Renal pelvis (tissue), 4 donors: ENCODE results near the gene GOLGA6C. TPM values are rescaled to one million over a fixed set of nuclear protein-coding genes. Genes with fewer than 3 reads are reported as not detected.
"Not testable (repeated sequence)": the region's sequence is repeated elsewhere in the genome, so short reads cannot be mapped to it uniquely, and the experiment has no call there.

Experiments
- DNase-seq: peaks from one replicate; pipeline ENCODE4 v3.0.0-alpha.2; 2013
- polyA plus RNA-seq, 3 donors: library from polyadenylated mRNA; unstranded; fragments of 120-200 nt; gene quantifications; one replicate each; pipeline ENCODE4 v1.2.1, GENCODE V29; 2013; ENCODE audit not compliant: insufficient read length in 3 of 3

Gene GOLGA6C
- polyA plus RNA-seq, 3 donors: not detected

DNA sequence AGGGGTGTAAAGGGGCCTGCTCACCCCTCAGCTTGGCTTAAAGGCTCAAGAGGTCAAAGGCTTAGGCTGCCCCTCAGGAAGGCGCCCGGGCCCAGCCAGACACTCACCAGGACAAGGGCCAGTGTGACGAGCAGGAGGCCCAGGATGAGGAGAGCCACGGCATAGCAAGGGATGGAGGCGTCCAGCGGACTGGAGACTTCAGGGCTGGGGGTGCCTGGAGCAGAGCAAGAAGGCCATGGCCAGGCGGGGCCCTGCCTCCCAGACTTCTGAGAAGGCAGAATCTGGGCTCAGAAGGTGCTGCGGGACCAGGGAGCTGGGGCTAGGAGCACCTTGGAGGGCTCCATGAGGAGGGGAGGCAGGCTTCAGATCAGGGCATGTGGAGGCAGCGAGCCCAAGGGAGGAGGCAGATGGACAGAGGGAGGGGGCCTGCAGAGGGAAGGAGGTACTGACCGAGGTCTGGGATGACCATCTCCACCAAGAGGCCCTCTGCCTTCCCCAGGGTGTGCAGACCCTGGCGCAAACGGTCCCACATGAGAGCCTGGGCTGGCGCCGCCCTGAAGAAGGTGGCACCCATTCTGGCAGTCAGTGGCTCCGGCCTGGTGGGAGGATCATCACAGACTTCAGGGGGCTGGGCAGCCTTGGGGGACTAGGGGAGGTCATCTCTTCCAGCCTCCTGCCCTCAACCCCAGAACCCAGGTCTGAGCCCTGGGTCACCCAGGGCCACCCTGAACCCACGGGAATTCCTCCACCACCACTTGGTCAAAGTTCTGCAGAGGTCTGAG is 32.0 kb upstream of the GOLGA6C start:
- DNase-seq: no peak

DNA sequence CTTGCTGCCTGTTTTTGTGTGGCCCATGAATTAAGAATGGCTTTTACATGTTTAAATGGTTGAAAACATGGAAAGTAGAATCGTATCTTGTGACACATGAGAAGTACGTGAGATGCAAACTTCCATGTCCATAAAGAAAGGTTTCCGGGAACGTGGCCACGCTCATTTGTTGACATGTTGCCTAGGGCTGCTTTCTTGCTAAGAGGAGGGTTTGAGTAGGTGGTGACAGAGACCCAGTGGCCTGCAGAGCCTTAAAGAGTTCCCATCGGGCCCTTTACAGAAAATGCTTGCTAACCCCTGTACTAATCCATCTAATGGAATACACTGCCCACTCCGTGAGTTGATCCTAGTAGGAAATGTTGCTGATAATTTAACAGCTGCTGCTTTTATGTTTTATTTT is 31.0 kb upstream of the GOLGA6C start:
- not testable (repeated sequence) for DNase-seq

DNA sequence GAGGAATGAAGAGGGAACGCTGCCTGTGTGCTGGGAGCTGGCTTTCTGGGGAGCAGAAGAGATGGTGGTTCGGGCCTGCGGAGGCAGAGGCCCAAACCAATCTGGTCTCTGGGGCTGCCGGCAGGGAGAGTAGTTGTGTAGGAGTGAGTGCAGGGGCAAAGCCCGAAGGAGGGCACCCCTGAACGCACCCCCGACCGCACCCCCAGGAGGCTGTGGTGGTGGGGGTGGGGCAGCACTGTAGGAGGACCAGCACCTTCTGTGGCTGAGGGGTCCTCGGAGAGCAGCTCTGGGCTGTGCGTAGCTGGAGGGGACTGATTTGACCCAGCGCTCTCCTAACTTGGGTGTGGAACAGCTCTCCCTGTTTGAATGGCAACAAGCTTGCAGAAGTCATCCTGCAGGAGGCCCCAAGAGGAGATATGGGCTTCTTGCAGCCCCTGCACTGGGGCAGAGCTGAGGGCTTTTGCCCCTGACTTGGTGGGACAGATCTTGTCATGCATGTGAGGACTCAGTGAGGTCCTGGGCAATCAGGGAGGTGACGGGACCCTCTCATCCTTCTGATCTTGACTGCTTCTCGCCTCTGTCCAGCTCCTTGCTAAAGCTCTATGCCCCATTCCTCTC is 30.4 kb upstream of the GOLGA6C start:
- no peak for DNase-seq

DNA sequence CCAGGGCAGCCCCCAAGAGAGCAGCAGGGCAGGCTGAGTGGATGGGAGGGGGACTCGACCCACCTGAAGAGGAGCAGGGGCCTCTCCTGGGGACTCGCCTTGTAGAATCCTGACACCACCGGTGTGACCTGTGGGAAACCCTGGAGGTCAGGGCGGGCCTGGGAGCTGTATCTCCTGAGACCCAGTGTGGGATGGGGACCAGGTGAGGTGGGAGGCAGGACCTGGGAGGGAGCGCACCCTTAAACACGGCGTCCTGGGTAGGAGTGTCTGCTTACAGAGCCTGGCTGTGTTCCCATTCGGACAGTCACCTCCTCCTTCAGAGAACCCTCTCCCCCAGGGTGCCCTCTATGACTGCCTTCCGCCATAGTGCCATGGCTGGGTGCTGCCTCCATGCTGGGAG is 29.3 kb upstream of the GOLGA6C start:
- DNase-seq: no peak

DNA sequence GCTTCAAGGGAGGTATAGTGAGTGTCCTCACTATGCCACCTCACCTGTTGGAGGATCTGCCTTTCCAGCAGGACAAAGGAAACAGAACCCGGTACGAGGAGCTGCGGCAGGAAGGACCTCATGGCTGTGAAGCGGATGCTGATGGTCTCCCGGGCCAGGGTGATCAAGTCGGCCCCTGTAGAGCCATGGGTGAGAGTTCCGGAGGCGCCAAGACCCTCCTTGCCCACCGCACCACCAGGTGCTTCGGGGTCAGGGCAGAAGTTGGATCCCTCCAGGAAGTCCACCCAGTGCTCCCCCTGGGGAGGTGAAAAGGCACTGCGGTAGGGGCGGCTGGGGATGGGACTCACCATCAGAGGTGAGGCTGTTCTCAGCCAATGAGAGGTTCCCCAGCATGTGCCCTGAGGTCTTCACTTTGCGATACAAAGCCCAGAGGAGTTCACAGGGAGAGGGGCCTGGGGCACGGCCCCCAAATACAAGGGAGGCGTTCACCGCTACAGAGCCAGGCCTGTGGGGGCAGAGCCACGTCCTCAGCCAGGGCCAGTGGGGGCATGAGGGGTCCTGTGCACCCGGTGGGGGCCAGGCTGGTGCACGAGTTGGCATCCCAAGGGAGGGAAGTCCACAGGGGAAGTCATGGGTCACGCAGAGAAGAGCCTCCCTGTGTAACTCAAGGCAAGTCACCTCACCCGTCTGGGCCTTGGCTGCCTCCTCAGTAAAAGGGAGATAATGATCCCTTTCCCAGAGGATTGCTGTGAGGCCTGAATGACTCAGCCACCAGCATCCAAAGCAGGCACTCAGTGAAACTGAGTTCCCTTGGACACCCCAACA is 28.7 kb upstream of the GOLGA6C start:
- DNase-seq: no peak

DNA sequence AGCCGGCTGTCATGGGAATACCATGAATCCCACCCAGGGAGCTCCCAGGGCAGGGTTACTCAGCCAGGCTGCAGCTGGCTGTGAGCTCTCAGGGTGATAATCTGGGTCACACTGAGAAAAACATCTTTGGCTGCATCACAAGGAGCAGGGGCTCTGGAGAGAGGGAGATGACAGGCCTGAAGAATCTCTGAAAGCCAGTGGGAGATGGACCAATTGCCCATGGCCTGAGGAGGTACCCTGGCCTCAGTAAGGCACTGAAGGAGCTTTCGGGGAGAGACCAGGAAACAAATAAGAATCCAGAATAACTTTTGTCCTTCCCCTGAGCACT is 28.2 kb upstream of the GOLGA6C start:
- no peak for DNase-seq

DNA sequence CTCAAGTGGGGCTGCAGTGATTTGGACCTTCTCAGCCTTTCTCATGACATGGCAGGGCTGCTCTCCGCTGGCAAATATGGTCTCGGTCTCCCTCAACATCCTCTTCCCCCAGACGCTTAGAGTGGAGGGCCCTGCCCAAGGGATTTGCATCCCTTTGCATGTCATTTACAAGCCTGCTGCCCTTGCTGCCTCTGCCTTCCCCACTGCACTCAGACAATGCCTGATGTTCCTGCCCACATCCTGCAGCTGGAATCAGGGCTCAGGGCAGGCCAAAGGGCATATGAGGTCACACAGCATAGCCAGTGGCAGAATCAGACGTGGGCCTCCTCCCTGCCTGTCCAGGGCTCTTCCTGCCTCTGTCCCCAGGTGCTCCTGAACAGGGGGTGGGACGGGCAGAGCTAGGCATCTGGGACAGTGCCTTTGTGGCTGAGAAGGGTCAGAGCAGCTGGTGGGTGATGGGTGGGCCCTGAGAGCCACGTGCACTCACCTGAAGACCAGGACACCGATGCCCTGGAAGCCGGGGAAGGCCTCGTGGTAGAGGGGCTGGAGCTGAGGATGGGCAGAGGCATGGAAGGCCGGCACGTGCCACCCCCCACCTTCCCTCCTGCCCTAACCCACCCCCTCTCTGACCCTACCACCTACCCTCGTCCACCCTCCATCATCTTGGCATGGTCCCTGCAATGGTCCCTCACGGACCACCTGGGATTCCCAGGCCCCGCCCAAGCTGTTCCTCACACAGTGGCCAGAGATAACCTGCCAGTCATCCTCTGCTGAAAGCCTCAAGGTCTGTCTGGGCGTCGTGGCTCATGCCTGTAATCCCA is 27.4 kb upstream of the GOLGA6C start:
- no peak for DNase-seq

DNA sequence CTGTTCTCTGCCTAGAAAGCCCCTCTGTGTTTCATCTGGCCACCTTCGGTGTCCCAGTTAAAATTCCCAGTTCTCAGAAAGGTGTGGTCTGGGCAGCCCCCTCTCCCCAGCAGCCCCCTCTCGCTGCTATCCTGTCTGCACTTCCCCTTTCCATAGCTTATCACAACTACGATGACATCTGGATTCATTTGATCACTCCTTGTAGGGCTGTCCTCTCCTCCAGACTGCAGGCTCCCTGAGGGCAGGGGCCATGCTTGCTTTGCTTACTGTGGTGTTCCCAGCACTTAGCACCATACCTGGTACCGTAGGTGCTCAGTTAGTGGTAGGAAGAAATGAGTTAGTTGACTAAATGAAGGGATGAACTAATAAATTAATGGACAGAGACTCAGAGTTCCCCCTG is 26.3 kb upstream of the GOLGA6C start:
- DNase-seq: no peak

DNA sequence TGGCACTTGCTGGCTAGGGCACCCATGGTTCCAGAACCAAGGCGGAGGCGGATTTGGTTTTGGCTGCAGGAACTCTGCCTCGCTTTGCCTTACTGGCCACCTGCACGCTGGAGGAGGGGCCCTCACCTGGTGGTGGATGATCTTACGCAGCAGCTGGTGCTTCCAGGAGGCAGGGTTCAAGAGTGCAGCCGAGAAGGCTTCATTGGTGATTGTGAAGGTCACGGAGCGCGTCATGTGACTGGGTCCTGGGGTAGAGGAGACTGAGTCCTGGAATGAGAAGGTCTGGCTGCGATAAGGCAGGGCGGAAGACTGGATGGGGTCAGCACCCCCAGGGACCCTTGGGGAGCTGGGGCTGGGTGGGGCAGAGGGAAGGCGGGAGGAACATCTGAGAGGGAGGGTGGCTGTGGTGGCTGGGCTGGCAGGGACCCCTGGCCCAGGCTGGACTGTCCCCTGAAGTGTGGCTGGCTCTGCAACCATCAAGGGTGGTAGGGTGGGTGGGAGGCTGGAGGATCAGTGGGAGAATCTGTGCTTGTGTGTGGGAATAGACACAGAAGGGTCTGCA is 25.8 kb upstream of the GOLGA6C start:
- no peak for DNase-seq

DNA sequence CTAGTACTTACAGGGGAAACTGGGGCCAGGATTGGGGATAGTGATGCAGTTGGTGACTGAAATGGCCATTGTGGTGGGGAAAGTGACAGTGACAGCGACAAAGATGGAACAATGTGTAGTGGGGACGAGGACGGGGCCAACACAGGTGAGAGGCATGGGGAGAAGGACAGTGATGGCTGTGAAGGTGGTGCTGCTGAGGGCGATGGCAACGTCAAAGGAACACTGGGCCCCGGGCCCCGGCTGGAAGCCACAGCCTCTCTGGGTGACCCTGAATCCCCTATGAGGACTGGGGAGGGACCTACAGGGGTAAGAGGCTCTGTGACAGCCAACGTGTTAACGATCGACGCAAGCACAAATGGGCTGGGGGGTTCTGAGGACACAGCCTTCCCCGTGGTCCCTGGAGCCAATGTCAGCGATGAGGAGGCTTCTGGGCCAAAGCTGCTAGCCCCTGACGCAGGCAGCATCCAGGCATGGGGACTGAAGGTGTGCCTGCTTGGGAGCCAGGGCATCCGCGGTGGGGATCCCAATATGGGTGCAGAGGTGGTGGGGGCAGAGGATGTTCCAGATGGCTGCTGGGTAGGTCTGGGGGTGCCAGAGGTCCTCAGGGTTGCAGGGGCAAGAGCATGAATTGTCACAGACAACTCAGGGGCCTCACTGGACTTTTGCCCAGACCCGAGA is 25.2 kb upstream of the GOLGA6C start:
- no peak for DNase-seq

DNA sequence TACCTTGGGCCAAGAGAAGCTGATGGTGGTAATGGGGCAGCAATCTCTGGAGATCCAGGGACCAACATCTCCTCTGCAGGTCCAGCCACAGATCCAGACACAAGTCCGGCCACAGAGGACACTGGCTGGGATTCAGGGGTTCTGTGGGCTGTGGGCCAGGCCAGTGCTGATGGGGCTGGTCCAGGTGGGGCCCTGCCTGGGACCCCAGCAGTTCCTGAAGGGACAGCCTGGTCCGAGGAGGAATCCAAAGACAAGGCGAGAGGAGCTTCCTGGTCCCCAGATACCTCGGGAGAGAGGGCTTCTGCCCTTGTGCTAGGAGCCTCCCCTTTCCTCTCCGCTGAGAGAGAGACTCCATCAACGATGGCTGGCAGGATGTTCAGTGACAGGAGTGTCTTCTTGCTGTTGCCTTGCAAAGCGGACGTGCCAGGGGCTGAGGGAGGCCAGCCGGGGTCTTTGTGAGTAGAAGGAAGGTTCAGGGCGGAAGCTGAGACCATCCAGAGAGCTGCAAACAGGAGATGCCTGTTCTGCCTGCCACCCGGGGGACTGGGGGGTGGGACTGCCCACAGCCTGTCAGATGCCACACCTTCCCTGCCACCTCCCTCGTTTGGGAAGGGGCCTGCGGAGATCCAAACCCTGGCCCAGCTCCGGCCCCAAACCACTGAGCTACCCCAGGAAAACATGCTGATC is 24.5 kb upstream of the GOLGA6C start:
- DNase-seq: no peak

DNA sequence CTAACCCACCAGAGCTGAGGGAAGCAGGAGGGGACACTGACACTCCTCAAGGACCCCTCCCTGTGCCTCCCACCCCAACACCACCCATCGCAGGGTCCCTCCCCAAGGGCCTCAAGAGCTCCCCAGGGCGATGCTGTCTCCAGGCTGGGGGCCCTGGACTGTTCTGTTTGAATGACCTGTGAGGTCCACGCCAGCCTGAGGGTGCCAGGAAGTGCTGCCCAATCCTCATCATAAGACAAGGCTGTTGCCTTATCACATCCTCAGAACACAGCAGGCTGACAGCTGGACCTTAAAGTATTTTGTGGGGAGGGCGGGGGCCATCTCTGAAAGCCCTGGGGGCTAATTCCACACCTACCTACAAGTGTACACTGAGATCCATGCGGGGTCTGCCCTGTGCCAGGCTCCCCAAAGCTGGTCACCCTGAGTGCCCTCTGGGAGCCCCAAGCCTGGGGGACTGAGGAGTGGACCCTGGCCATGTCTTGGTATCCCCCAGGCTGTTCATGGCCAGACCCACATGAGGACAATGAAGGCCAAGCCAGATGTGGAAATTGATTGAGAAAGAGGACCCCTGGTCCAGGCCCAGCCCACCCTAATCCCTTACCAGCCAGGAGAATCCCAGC is 23.8 kb upstream of the GOLGA6C start:
- DNase-seq: no peak

DNA sequence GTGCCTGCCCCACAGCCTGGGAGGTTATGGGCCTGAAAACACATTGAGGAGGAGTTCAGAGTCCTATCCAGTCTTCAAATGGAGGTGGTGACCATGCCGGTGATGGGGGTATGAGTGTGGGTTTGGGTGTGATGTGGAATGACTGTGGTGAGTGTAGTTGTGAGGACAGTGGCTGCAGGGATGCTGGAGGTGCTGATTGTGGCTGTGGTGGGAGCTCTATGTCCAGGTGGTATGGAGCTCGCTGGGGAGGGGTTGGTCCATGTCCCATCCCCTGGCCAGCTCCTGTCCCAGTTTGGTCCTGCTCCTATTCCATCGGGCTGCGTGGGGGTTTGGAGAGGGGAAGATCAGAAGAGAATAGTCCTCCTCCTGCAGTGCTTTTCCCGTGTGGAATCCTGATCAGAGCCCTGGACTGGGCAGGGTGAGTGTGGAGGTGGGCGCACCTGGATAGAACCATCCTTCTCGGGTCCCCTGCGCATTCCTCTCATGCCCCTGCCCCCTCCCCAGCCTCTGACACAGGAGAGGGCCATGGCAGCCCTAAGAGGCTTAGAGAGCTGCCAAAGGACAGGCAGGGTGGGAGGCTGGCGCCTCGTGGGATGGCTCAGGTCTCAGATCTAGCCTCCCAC is 23.0 kb upstream of the GOLGA6C start:
- DNase-seq: no peak

DNA sequence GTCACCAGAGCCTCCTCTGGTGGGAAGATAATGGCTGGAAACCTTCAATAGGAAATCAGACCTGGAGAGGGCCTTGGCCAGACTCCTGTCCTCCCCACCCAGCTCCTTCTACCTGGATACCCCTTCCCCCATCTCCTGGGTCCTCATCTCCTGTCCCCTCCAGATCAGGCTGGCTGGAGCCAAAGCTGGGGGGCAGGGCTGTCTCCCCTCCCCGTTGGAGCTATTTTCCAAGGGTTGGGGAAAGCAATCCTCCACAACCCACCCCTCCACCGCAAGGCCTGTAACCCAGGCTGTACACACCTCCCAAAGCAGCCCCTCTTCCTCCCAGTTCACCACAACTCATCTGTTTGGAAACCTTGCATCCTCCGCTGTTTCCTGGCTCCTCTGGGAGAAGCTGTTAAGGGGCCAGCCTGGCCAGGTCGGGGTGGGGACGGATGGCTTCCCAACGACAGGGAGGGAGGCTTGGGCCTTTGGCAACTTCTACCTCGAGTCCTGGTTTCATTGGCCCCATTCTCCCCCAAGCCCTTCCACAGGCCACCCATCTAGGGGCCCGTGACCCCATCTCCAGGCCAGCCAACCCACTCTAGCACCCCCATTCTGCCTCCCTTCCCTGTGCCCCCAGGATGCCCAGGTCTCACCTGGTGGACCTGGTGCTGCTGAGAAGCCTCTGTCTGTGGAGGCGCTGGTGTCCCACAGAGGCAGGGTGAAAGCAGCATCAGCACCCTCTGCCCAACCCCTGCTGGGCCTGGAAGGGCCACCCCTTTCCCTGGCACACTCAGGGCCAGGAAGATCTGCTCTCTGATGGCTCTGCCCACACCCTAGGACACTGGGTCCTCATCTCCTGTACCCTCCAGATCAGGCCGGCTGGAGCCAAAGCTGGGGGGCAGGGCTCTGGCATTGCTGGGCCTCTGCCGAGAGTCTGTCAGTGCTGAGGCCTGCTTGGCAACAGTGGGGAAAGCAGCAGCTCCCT is 22.1 kb upstream of the GOLGA6C start:
- no peak for DNase-seq

DNA sequence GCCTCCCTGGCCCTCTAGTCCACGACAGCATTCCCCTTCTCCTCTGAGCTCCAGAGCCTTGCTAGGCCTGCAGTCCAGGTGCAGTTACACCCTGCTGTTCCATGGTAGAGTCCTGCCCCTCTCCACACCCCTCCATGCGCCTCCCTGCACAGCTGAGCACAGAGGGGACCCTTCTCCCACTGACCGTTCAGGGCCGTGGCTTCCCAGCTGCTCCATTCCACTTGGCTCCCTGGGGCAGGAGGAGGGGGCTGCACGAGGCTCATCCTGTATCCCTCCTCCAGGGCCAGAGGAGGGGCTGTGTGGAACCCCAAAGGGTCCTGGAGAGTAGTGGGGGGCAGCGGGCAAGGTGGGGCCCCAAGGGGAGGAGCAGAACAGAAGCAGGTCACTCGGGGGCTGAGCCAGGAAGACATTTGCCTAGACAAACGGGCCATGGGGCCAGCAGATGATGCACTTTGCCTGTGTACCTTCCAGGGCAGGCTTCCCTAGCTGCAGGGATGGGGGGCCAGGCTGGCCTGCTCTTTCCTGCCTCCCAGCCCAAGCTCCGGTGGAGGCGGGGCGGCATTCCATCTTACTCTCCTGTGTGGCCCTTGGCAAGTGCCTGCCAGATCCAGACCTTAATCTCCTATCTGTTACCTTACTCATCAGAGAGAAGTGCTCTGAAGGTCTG is 20.7 kb upstream of the GOLGA6C start:
- no peak for DNase-seq

DNA sequence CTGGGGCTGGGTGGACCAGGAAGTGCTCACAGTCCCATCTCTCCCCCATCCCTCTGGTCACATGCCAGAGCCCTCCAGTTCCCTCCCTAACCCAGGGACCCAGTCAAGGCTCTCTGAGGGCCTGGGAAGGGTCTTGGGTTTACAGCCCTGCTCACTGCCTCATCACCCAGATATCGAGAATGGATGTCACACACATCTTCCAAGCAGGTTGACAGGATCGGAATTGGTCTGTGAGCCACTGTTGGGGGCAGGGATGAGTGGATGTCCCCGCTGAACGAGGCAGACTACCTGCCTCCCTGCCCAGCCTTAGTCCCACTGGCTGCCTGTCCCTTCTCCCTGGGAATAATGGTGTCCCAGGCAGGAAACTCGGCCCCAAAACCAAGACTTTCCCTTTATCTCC is 20.0 kb upstream of the GOLGA6C start:
- DNase-seq: no peak

DNA sequence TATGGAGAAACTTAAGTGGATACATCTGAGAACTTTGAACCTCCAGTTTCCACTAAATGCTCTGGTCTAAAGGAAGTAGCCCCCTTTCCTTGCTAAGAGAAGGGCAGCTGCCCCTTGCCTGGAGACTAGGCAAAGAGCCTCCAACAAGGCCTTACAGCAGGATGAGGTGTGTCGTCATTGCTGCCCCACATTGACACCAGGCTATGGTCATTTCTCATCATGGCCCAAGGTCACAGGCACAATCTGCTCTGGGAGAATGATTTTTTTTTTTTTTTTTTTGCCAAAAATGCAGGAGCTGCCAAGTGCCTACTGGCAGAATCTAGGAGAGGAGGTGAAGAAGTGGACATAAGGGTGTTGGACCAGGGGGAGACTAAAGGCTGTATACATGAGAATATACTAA is 12.4 kb upstream of the GOLGA6C start:
- not testable (repeated sequence) for DNase-seq

DNA sequence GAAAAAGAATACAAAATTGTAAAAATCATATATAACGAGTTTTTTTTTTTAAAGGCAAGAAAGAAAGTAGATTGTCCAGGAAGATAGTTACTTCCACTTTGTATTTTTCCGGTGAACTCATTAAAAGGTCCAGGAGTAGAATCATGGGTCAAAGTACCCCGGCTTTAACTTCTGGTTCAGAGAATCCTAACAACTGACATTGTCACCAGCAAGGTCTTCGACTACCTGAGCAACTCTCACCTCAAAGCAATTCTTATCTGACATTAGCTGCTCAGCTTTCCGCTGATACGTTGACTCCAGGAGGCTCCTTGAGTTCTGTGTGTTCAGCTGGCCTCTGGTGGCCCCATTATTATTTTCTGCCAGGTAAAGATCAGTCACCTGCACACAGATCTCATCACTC is 9.1 kb upstream of the GOLGA6C start:
- not testable (repeated sequence) for DNase-seq
